Measurements from ENCODE around the gene CCNY.

DNA sequence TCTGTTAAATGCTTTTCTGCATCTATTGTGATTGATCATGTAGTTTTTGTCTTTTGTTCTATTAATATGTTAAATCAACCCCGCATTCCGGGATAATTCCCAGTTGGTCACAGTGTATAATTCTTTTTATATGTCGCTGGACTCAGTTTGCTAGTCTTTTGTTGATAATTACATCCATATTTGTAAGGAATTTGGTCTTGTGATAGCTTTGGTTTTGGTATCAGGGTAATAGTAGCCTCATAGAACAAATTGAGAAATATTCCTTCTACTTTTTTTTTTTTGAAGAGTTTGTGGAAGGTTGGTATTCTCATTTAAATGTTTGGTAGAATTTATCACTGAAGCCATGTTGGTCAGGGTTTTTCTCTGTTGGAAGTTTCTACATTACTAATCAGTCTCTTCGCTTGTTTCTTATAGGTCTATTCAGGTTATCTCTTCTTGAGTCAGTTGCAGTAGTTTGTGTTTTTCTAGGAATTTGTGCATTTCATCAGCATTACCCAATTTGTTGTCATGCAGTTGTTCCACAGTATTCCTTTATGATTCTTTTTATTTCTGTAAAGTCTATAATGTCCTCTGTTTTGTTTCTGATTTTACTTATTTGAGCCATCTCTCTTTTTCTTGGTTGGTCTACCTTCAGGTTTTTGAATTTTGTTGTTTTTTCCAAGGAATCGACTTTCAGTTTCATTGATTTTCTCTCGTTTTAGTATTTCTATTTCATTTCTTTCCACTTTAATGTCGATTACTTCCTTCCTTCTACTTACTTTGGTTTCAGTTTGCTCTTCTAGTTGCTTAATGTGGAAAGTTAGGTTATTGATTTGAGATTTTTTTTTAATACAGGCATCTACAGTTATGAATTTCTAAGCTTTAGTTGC lies 204.2 kb downstream of the CCNY start:
- TF ChIP-seq POLR2AphosphoS5 (IDR thresholded peaks at IDR 0.05; ENCODE audit: borderline replicate concordance, low read depth, low read length) (no peak), EZH2 (IDR thresholded peaks at IDR 0.05) (no peak), FOXP2 (optimal IDR thresholded peaks at IDR 0.05; ENCODE audit: control extremely low read depth, extremely low read length, insufficient read depth) (no peak)
